ENCODE results near the gene RPL11. TPM values are rescaled to one million over a fixed set of nuclear protein-coding genes. Genes with fewer than 3 reads are reported as not detected.

Gene RPL11
- total RNA-seq, 2 experiments from 2014 or later, result 1,078 to 1,188 TPM

GRCh38 chr1:23692308-23692871 lies 784 bp downstream of the RPL11 start:
- POLR2A ChIA-PET, result interaction anchor here (0.6 kb wide), 1 partner anchor 51 kb away, joined by 3 read pairs; the partner anchor contains the start of gene ELOA
- CTCF ChIA-PET, result interaction anchor here (0.6 to 2.8 kb wide), 13 partner anchors 7 to 324 kb away, joined by 3 to 25 read pairs (median 5); partner anchors contain the start of gene ELOA
- peak overlapping the region; percentile 96 for H3K27ac Mint-ChIP-seq
- H3K9me3 Mint-ChIP-seq, result no peaks in the 10 kb centered on the region
- peak overlapping the region; percentile 98 for H3K4me3 Mint-ChIP-seq
- peaks cover 54% of the 10 kb centered on the region for H3K36me3 Mint-ChIP-seq (ENCODE audit: low read depth)
- H3K4me1 Mint-ChIP-seq, result peaks cover 53% of the 10 kb centered on the region
- no peaks in the 10 kb centered on the region for H3K27me3 Mint-ChIP-seq
- DNase-seq, result no peak

- Mint-ChIP-seq H3K27me3 (no peaks in the 10 kb centered on the region), H3K27ac (no peak overlapping the region), H3K4me1 (peaks cover 62% of the 10 kb centered on the region), H3K36me3 (ENCODE audit: low read depth) (peaks cover 66% of the 10 kb centered on the region), H3K9me3 (no peaks in the 10 kb centered on the region), H3K4me3 (peak overlapping the region; percentile 98)
- POLR2A ChIA-PET, result no interaction called here
- CTCF ChIA-PET, result interaction anchor here (0.7 to 1.4 kb wide), 4 partner anchors 9 to 210 kb away, joined by 3 read pairs; no protein-coding TSS in a partner anchor
- no peak for DNase-seq
Measured at GRCh38 chr1:23693599-23693998, 2.0 kb downstream of the RPL11 start.

- DNase-seq, result no peak
- Mint-ChIP-seq H3K9me3 (no peaks in the 10 kb centered on the region), H3K4me3 (peak overlapping the region; percentile 98), H3K27me3 (no peaks in the 10 kb centered on the region), H3K4me1 (peaks cover 67% of the 10 kb centered on the region), H3K36me3 (ENCODE audit: low read depth) (peaks cover 70% of the 10 kb centered on the region), H3K27ac (peak overlapping the region; percentile 12)
- CTCF ChIA-PET, result interaction anchor here (0.7 to 1.9 kb wide), 6 partner anchors 9 to 210 kb away, joined by 3 to 4 read pairs (median 3); no protein-coding TSS in a partner anchor
- POLR2A ChIA-PET, result no interaction called here
Measured at GRCh38 chr1:23694371-23694770, 2.8 kb downstream of the RPL11 start.

DNA sequence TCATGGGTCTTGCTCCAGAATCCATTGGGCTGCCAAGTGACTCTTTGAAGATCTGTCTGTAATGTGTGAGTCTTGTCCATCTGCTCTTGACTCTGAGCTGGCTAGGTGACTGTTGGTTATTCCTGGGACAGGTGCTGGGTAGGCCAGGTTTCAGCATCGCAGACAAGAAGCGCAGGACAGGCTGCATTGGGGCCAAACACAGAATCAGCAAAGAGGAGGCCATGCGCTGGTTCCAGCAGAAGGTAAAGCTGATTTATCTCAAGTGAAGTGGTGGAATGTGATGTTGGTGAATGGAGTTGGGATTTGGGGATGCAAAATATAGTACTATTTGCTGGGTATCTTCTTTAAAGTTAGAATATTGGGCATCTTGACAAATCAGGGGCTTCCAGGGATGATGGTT lies 4.1 kb downstream of the RPL11 start:
- H3K27me3 Mint-ChIP-seq, result no peaks in the 10 kb centered on the region
- H3K9me3 Mint-ChIP-seq, result no peaks in the 10 kb centered on the region
- no peak overlapping the region for H3K27ac Mint-ChIP-seq
- DNase-seq, result no peak
- H3K4me1 Mint-ChIP-seq, result peaks cover 74% of the 10 kb centered on the region
- H3K4me3 Mint-ChIP-seq, result no peak overlapping the region
- POLR2A ChIA-PET, result no interaction called here
- peaks cover 79% of the 10 kb centered on the region for H3K36me3 Mint-ChIP-seq (ENCODE audit: low read depth)
- CTCF ChIA-PET, result interaction anchor here (1.8 to 1.9 kb wide), 2 partner anchors 8 to 40 kb away, joined by 4 read pairs; no protein-coding TSS in a partner anchor

- Mint-ChIP-seq H3K27ac (no peak overlapping the region), H3K9me3 (no peaks in the 10 kb centered on the region), H3K36me3 (ENCODE audit: low read depth) (peaks cover 83% of the 10 kb centered on the region), H3K4me3 (no peak overlapping the region), H3K27me3 (no peaks in the 10 kb centered on the region), H3K4me1 (peaks cover 73% of the 10 kb centered on the region)
- no peak for DNase-seq
- ChIA-PET POLR2A (interaction anchor here (0.7 kb wide), 1 partner anchor 352 kb away, joined by 3 read pairs; the partner anchor contains the start of gene HNRNPR), CTCF (interaction anchor here (0.6 kb wide), 1 partner anchor 69 kb away, joined by 3 read pairs; no protein-coding TSS in a partner anchor)
Measured at GRCh38 chr1:23696335-23696989, 4.9 kb downstream of the RPL11 start.

- H3K9me3 Mint-ChIP-seq, result no peaks in the 10 kb centered on the region
- H3K36me3 Mint-ChIP-seq (ENCODE audit: low read depth), result peaks cover 72% of the 10 kb centered on the region
- no peaks in the 10 kb centered on the region for H3K27me3 Mint-ChIP-seq
- H3K27ac Mint-ChIP-seq, result no peak overlapping the region
- ChIA-PET CTCF (interaction anchor here (1.1 to 1.3 kb wide), 2 partner anchors 16 to 134 kb away, joined by 3 read pairs; no protein-coding TSS in a partner anchor), POLR2A (no interaction called here)
- no peak for DNase-seq
- H3K4me3 Mint-ChIP-seq, result no peak overlapping the region
- peaks cover 61% of the 10 kb centered on the region for H3K4me1 Mint-ChIP-seq
Measured at GRCh38 chr1:23698466-23698865, 6.9 kb downstream of the RPL11 start.

DNA sequence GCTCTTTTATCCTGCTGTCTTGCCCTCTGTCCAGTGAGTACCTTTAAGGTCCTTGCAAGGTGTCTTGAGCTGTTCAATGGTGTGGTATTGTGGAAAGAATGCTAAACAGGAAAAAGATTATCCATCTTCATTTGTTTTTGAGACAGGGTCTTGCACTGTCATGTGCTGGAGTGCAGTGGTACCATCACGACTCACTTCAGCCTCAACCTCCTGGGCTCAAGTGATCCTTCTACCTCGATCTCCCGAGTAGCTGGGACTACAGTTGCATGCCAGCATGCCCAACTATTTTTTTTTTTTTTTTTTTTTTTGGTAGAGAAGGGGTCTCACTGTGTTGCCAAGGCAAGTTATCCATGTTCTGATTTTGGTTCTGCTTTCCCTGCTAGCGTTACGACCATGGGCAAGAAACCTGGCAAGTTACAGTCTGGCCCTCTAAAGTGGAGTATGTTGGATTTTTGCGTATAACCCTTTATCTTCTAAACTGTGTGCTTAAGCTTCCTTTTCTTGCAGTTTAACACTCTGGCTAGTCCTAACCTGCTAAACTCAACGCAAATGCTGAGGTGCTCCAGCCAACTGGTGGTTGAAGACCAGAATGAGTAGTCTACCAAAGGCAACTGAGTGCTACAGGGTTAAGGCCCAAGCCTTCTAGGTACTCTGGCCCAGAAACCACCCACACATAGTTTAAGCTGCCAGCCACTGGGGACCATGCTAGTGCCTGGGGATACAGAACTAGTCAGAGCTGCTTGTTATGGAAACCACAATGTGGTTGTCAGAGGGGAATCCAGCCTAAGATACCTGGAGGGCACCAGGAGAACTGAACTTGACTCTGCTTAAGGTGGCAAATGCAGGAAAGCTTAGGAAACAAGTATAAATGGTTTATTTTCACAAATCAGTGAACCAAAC lies 7.9 kb downstream of the RPL11 start:
- no peaks in the 10 kb centered on the region for H3K9me3 Mint-ChIP-seq
- DNase-seq, result no peak
- H3K27me3 Mint-ChIP-seq, result no peaks in the 10 kb centered on the region
- ChIA-PET CTCF (interaction anchor here (0.6 to 1.3 kb wide), 3 partner anchors 8 to 28 kb away, joined by 3 to 4 read pairs (median 3); partner anchors contain the start of gene RPL11), POLR2A (no interaction called here)
- H3K36me3 Mint-ChIP-seq (ENCODE audit: low read depth), result peaks cover 64% of the 10 kb centered on the region
- peaks cover 50% of the 10 kb centered on the region for H3K4me1 Mint-ChIP-seq
- H3K4me3 Mint-ChIP-seq, result no peak overlapping the region
- no peak overlapping the region for H3K27ac Mint-ChIP-seq

DNA sequence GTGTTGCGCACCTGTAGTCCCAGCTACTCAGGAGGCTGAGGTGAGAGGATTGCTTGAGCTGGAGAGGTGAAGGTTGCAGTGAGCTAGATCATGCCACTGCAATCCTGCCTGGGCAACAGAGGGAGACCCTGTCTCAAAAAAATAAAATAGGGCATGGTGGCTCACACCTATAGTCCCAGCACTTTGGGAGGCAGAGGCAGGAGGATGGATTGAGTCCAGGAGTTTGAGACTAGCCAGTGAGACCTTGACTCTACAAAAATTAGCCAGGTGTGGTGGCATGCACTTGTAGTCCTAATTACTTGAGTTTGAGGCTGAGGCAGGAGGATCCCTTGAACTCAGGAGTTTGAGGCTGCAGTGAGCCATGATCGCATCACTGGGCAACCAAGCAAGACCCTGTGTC lies 9.7 kb downstream of the RPL11 start:
- POLR2A ChIA-PET, result interaction anchor here (0.7 kb wide), 1 partner anchor 111 kb away, joined by 3 read pairs; no protein-coding TSS in a partner anchor

GRCh38 chr1:23701996-23702395 lies 10.4 kb downstream of the RPL11 start:
- POLR2A ChIA-PET, result no interaction called here
- CTCF ChIA-PET, result interaction anchor here (0.5 to 1.2 kb wide), 3 partner anchors 10 to 20 kb away, joined by 3 to 6 read pairs (median 4); partner anchors contain the start of gene RPL11

More for the DNA sequence above, 9.7 kb downstream of the RPL11 start:
- H3K4me3 Mint-ChIP-seq, result no peak overlapping the region
- H3K4me1 Mint-ChIP-seq, result peaks cover 32% of the 10 kb centered on the region
- no peak for DNase-seq
- no peaks in the 10 kb centered on the region for H3K9me3 Mint-ChIP-seq
- no peaks in the 10 kb centered on the region for H3K27me3 Mint-ChIP-seq
- CTCF ChIA-PET, result no interaction called here
- no peak overlapping the region for H3K27ac Mint-ChIP-seq
- H3K36me3 Mint-ChIP-seq (ENCODE audit: low read depth), result peaks cover 48% of the 10 kb centered on the region

GRCh38 chr1:23704834-23705495 lies 13.4 kb downstream of the RPL11 start:
- Mint-ChIP-seq H3K36me3 (ENCODE audit: low read depth) (peaks cover 15% of the 10 kb centered on the region), H3K4me3 (no peak overlapping the region), H3K9me3 (no peaks in the 10 kb centered on the region), H3K4me1 (peaks cover 2% of the 10 kb centered on the region), H3K27ac (no peak overlapping the region), H3K27me3 (no peaks in the 10 kb centered on the region)
- ChIA-PET CTCF (interaction anchor here (1.1 to 1.8 kb wide), 3 partner anchors 14 to 223 kb away, joined by 3 to 7 read pairs (median 3); partner anchors contain the start of gene RPL11), POLR2A (no interaction called here)
- DNase-seq, result no peak

More at GRCh38 chr1:23701996-23702395, 10.4 kb downstream of the RPL11 start:
- Mint-ChIP-seq H3K9me3 (no peaks in the 10 kb centered on the region), H3K27me3 (no peaks in the 10 kb centered on the region), H3K36me3 (ENCODE audit: low read depth) (peaks cover 41% of the 10 kb centered on the region), H3K4me1 (peaks cover 25% of the 10 kb centered on the region), H3K4me3 (no peak overlapping the region), H3K27ac (no peak overlapping the region)
- DNase-seq, result no peak

DNA sequence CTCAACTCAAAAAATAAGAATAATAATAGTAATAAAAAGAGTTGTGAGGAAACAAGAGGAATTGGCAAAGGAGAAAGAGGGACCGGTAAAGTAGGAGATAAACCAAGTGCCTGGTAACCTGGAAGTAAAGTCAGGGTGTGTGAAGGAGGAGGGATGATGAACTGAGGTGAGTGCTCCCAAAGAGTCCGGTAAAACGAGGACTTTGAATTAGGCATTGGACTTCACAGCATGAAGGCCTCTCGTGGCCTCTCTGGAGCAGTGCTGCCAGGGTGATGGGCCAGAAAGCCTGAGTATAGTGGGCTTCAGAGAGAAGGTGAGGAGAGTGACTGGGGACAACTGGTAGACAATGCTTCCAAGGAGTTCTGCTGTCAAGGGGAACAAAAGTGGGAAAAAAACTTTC lies 17.6 kb downstream of the RPL11 start:
- Mint-ChIP-seq H3K27me3 (no peaks in the 10 kb centered on the region), H3K36me3 (ENCODE audit: low read depth) (peaks cover 4% of the 10 kb centered on the region), H3K9me3 (no peaks in the 10 kb centered on the region), H3K4me3 (no peak overlapping the region), H3K4me1 (no peaks in the 10 kb centered on the region), H3K27ac (no peak overlapping the region)
- no peak for DNase-seq
- CTCF ChIA-PET, result no interaction called here
- POLR2A ChIA-PET, result no interaction called here

- Mint-ChIP-seq H3K4me1 (peaks cover 8% of the 10 kb centered on the region), H3K27me3 (no peaks in the 10 kb centered on the region), H3K4me3 (no peak overlapping the region), H3K36me3 (ENCODE audit: low read depth) (no peaks in the 10 kb centered on the region), H3K27ac (no peak overlapping the region), H3K9me3 (no peaks in the 10 kb centered on the region)
- CTCF ChIA-PET, result no interaction called here
- no peak for DNase-seq
- POLR2A ChIA-PET, result no interaction called here
Measured at GRCh38 chr1:23718482-23718881, 26.9 kb downstream of the RPL11 start.

All from activated CD4-positive, alpha-beta T cell treated with anti-CD3 and anti-CD28 coated beads, Interleukin-2, amount 10 ng/mL, durations not matched to agents 7 days and 5 days (primary cell).